ENCODE data around the gene CCDC88A.

DNA sequence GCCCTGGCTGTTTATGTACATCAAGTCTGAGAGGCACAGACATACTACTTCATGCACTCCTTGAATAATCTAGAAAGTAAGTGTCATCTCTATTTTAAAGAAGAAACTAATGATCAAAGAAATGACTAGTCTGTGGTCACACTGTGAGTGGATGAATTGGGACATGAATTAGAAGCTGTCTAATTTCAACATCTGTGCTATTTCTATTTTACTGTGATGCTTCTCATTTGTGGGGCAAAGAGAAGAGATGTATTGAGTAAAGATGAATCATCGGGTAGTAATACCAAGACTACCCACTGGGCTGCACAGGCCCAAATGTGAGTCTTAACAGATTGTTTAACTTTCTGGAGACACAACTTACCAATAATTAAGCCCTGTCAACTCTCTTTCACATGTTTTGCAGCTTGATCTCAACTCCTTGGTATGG is 108.2 kb downstream of the CCDC88A start:
- TF ChIP-seq, protein P1, sequence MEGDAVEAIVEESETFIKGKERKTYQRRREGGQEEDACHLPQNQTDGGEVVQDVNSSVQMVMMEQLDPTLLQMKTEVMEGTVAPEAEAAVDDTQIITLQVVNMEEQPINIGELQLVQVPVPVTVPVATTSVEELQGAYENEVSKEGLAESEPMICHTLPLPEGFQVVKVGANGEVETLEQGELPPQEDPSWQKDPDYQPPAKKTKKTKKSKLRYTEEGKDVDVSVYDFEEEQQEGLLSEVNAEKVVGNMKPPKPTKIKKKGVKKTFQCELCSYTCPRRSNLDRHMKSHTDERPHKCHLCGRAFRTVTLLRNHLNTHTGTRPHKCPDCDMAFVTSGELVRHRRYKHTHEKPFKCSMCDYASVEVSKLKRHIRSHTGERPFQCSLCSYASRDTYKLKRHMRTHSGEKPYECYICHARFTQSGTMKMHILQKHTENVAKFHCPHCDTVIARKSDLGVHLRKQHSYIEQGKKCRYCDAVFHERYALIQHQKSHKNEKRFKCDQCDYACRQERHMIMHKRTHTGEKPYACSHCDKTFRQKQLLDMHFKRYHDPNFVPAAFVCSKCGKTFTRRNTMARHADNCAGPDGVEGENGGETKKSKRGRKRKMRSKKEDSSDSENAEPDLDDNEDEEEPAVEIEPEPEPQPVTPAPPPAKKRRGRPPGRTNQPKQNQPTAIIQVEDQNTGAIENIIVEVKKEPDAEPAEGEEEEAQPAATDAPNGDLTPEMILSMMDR (IDR thresholded peaks at IDR 0.05), result peak in 1 of 6 experiments; percentile 38
- no peak for TF ChIP-seq POLR2A (IDR thresholded peaks at IDR 0.05)

Measured in esophagus squamous epithelium (tissue), 4 donors.